Keratinocyte (primary cell): ENCODE measurements around the gene GFAP. TPM values are rescaled to one million over a fixed set of nuclear protein-coding genes. Genes with fewer than 3 reads are reported as not detected.

Source experiments
- DNase-seq: peaks from one replicate; pipeline ENCODE4 v3.0.0-alpha.2; 2011; ENCODE audit warnings: low read depth, missing footprints, low spot score
- FAIRE-seq: peaks from 2 replicates; lab custom pipeline; 2011; peaks lifted over from hg19 to GRCh38; lab: Jason Lieb, UNC
- H2AFZ ChIP-seq: 2 replicates; pipeline ENCODE4 v1.6.0; 2012; ENCODE audit warnings: low read length, control low read depth, inconsistent platforms; ENCODE audit not compliant: control insufficient read depth
- H3K27ac ChIP-seq: 2 replicates; pipeline ENCODE4 v1.5.1; 2011; ENCODE audit warnings: low read length; ENCODE audit not compliant: control insufficient read depth, insufficient read depth
- H3K27me3 ChIP-seq: 3 replicates; pipeline ENCODE4 v1.6.0; 2011; ENCODE audit warnings: low read length; ENCODE audit not compliant: control insufficient read depth, insufficient read depth; ENCODE audit errors: extremely low read depth
- H3K36me3 ChIP-seq, 2 experiments: 2 replicates in 1 of 2; 3 replicates in 1 of 2; pipeline ENCODE4 v1.5.1; 2011; ENCODE audit warnings: low read length in 2 of 2, mild to moderate bottlenecking in 1 of 2; ENCODE audit not compliant: control insufficient read depth in 2 of 2, insufficient read depth in 2 of 2; ENCODE audit errors: extremely low read depth in 1 of 2
- H3K4me1 ChIP-seq: 3 replicates; pipeline ENCODE4 v1.5.1; 2011; ENCODE audit warnings: low read length; ENCODE audit not compliant: control insufficient read depth, insufficient read depth; ENCODE audit errors: extremely low read depth
- H3K4me2 ChIP-seq: 3 replicates; pipeline ENCODE4 v1.6.0; 2011; ENCODE audit warnings: low read depth, low read length; ENCODE audit not compliant: control insufficient read depth, insufficient read depth; ENCODE audit errors: extremely low read depth
- H3K4me3 ChIP-seq, 3 experiments: fragments of 200-600 bp in 1 of 3; sonication (generic) in 1 of 3; 2 replicates in 2 of 3; 3 replicates in 1 of 3; pipeline ENCODE4 v1.5.1; 2011 to 2016; ENCODE audit warnings: low read length in 3 of 3, mild to moderate bottlenecking in 3 of 3, control low read depth in 2 of 3, inconsistent platforms in 1 of 3, low read depth in 1 of 3, mixed read lengths in 1 of 3, mixed run types in 1 of 3, moderate library complexity in 1 of 3; ENCODE audit not compliant: control insufficient read depth in 2 of 3, insufficient read depth in 2 of 3; ENCODE audit errors: extremely low read depth in 1 of 3
- H3K79me2 ChIP-seq: 2 replicates; pipeline ENCODE4 v1.6.0; 2012; ENCODE audit warnings: low read length; ENCODE audit not compliant: control insufficient read depth, insufficient read depth
- H3K9ac ChIP-seq: 3 replicates; pipeline ENCODE4 v1.6.0; 2011; ENCODE audit warnings: low read length; ENCODE audit not compliant: control insufficient read depth, insufficient read depth; ENCODE audit errors: extremely low read depth
- H3K9me1 ChIP-seq: 3 replicates; pipeline ENCODE4 v1.6.0; 2011; ENCODE audit warnings: low read length; ENCODE audit not compliant: control insufficient read depth, insufficient read depth; ENCODE audit errors: extremely low read depth
- H3K9me3 ChIP-seq: 2 replicates; pipeline ENCODE4 v1.5.1; 2012; ENCODE audit warnings: low read depth, low read length; ENCODE audit not compliant: control insufficient read depth
- H4K20me1 ChIP-seq: 3 replicates; pipeline ENCODE4 v1.6.0; 2011; ENCODE audit warnings: low read length; ENCODE audit not compliant: control insufficient read depth, insufficient read depth; ENCODE audit errors: extremely low read depth
- EZH2 ChIP-seq: IDR thresholded peaks from one replicate; pipeline ENCODE4 v1.6.1; 2012; ENCODE audit warnings: inconsistent platforms, mild to moderate bottlenecking, low read length, moderate library complexity
- dilution Hi-C: fragments of 300-500 bp; cut with MboI; formaldehyde crosslinking; loops from one replicate; pipeline ENCODE4 v1.7.0; 2020; ENCODE audit warnings: low sequenced_read_pairs; ENCODE audit not compliant: extremely low pct_ligation_motif_present
- polyA plus RNA-seq, 5 experiments: library from polyadenylated mRNA; depleted of rRNA in 3 of 5; stranded (reverse) in 3 of 5; stranded (forward) in 1 of 5; unstranded in 1 of 5; fragments of >200 nt; gene quantifications; 1 replicate in 1 of 5; 2 replicates in 3 of 5; 3 replicates in 1 of 5; pipeline versions ENCODE4 v1.2.1 to v1.2.3, GENCODE V29; 2011 to 2012; ENCODE audit warnings: missing spikeins in 2 of 5, low read depth in 1 of 5, low replicate concordance in 1 of 5
- TF ChIP-seq, protein P1 (sequence below), 3 experiments: IDR thresholded peaks in 1 of 3; conservative IDR thresholded peaks in 1 of 3; optimal IDR thresholded peaks in 1 of 3; 2 replicates in 2 of 3; 3 replicates in 1 of 3; pipeline versions ENCODE3 to v1.5.1; 2011; ENCODE audit warnings: low read length in 3 of 3, mild to moderate bottlenecking in 3 of 3, moderate library complexity in 2 of 3, control low read depth in 1 of 3, inconsistent platforms in 1 of 3; ENCODE audit not compliant: insufficient read depth in 2 of 3; ENCODE audit errors: extremely low read depth in 1 of 3

Gene GFAP
- polyA plus RNA-seq, 1 donor (not counting 4 experiments of a cell fraction or from before 2014, with no cell fraction given): 0.14 TPM

GRCh38 chr17:44932096-44932786 lies 16.9 kb upstream of the GFAP start:
- Histone ChIP-seq H3K9me3 (no peaks in the 10 kb centered on the region), H2AFZ (no peak overlapping the region), H3K9me1 (no peaks in the 10 kb centered on the region), H3K4me3 (no peak overlapping the region), H3K27ac (no peak overlapping the region), H3K27me3 (no peaks in the 10 kb centered on the region), H3K9ac (no peak overlapping the region), H3K36me3 (peaks cover 2 to 61% of the 10 kb centered on the region in 2 experiments), H4K20me1 (no peaks in the 10 kb centered on the region), H3K79me2 (peaks cover 10% of the 10 kb centered on the region), H3K4me1 (no peaks in the 10 kb centered on the region), H3K4me2 (no peak overlapping the region)
- no peak for FAIRE-seq
- no peak for TF ChIP-seq EZH2
- TF ChIP-seq, protein P1, sequence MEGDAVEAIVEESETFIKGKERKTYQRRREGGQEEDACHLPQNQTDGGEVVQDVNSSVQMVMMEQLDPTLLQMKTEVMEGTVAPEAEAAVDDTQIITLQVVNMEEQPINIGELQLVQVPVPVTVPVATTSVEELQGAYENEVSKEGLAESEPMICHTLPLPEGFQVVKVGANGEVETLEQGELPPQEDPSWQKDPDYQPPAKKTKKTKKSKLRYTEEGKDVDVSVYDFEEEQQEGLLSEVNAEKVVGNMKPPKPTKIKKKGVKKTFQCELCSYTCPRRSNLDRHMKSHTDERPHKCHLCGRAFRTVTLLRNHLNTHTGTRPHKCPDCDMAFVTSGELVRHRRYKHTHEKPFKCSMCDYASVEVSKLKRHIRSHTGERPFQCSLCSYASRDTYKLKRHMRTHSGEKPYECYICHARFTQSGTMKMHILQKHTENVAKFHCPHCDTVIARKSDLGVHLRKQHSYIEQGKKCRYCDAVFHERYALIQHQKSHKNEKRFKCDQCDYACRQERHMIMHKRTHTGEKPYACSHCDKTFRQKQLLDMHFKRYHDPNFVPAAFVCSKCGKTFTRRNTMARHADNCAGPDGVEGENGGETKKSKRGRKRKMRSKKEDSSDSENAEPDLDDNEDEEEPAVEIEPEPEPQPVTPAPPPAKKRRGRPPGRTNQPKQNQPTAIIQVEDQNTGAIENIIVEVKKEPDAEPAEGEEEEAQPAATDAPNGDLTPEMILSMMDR (optimal IDR thresholded peaks at IDR 0.05 in 1 of 3, IDR thresholded peaks at IDR 0.05 in 1 of 3, conservative IDR thresholded peaks at IDR 0.05 in 1 of 3; ENCODE audit: extremely low read depth in 1 of 3, insufficient read depth in 2 of 3, low read length in 3 of 3): no peak
- dilution Hi-C loops: no loop called here
- no peak for DNase-seq

- FAIRE-seq: no peak
- no peak overlapping the region for H3K9ac ChIP-seq
- H3K9me1 ChIP-seq: no peaks in the 10 kb centered on the region
- H2AFZ ChIP-seq: no peak overlapping the region
- no peak overlapping the region for H3K4me3 ChIP-seq
- H3K27me3 ChIP-seq: no peaks in the 10 kb centered on the region
- H3K4me2 ChIP-seq: no peak overlapping the region
- peaks cover 6% of the 10 kb centered on the region for H3K79me2 ChIP-seq
- TF ChIP-seq, protein P1 (optimal IDR thresholded peaks at IDR 0.05 in 1 of 3, IDR thresholded peaks at IDR 0.05 in 1 of 3, conservative IDR thresholded peaks at IDR 0.05 in 1 of 3; ENCODE audit: extremely low read depth in 1 of 3, insufficient read depth in 2 of 3, low read length in 3 of 3): no peak
- TF ChIP-seq EZH2: no peak
- dilution Hi-C loops: no loop called here
- H3K9me3 ChIP-seq: no peaks in the 10 kb centered on the region
- H3K27ac ChIP-seq: no peak overlapping the region
- DNase-seq: no peak
- H4K20me1 ChIP-seq: no peaks in the 10 kb centered on the region
- H3K36me3 ChIP-seq: peaks cover 2 to 64% of the 10 kb centered on the region in 2 experiments
- H3K4me1 ChIP-seq: no peaks in the 10 kb centered on the region
These were observed 16.1 kb upstream of the GFAP start for GRCh38 chr17:44931376-44931775.
